GM20431 (cell line): ENCODE data around the gene ACOT8.
"Not testable (repeated sequence)": the region's sequence is repeated elsewhere in the genome, so short reads cannot be mapped to it uniquely, and the experiment has no call there.

Experiments
- in situ Hi-C: fragments of 300-500 bp; cut with MseI, MboI; formaldehyde crosslinking; loops from one replicate; pipeline ENCODE4 v1.15.0; 2020; ENCODE audit warnings: low sequenced_read_pairs; ENCODE audit not compliant: unreplicated experiment

The ACOT8 gene

GRCh38 chr20:45810191-45810970, 46.8 kb downstream of the ACOT8 start:
- in situ Hi-C loops, result no loop called here

- in situ Hi-C loops, result no loop called here
Measured at GRCh38 chr20:45801851-45802250, 55.3 kb downstream of the ACOT8 start.

DNA sequence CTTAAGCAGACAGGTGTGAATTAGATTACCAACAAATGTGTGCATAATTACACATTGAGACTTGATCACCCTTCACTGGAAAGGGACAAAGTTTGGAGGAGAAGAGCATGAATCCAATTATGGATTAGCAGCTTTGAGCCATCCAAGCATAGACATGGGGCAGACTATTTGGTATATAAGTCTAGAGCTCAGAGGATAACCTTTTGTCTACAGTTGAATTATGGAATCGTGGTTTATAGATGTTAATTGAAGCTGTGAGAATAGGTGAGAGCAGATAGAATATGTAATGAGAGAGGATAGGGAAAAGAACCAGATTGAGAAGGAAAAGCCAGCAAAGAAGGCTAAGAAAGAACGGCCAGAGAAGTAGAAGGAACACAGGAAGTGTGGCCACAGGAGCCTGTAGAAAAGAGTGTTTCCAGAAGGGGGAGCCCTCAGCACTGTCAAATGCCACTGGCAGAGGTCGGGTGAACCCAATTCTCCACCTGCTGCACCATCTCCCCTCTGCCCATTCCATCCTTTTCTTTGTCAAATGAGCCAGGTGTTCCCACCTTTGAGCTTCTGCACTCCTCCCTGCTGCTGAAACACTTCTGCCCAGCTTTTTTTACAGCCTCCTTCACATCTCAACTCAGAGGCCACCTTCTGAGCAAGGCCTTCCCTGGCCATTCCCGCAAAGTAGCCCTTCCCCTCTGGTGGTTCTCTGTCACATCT, 58.1 kb downstream of the ACOT8 start:
- in situ Hi-C loops, result no loop called here

- in situ Hi-C loops, result not testable (repeated sequence)
Measured at GRCh38 chr20:45797955-45798354, 59.2 kb downstream of the ACOT8 start.

GRCh38 chr20:45797510-45797909, 59.7 kb downstream of the ACOT8 start:
- in situ Hi-C loops, result not testable (repeated sequence)

DNA sequence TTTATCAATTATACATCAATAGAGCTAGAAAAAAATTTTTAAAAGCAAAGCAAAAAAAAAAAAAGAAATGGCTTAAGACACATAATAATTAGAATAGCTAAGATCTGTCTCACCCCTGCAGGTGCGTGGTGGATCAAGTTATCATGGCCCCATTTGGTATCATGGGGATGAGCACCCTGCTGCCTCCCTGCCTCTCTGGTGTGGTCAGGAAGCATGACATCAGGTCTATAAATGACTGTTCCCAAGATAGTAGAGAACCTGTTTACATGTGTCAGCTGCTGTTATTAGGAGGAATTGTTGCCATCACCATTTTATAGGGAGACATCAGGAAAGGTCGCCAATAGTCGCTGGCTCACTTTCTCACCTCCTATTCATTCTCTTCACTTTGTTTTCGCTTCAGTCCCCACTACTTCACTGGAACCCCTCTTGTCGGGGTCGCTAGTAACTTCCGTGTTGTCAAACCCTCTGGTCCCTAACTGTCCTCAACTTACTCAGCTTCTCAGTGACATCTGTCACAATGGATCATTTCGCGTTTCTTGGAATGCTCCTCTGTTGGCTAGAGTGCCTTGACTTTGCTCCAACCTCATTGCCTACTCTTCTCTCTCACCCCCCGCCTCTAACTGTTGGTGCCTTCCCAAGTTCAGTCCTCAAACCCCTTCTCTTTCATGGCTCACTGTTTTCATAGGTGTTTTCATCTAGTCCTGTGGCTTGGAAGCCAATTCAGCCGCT, 60.7 kb downstream of the ACOT8 start:
- in situ Hi-C loops, result no loop called here

GRCh38 chr20:45792317-45793118, 64.7 kb downstream of the ACOT8 start:
- in situ Hi-C loops, result no loop called here
